Measurements from ENCODE around the gene PNPLA3. TPM values are rescaled to one million over a fixed set of nuclear protein-coding genes. Genes with fewer than 3 reads are reported as not detected.

PNPLA3 gene
- total RNA-seq, 1 experiment from 2014 or later = 0.36 TPM

- Histone ChIP-seq H3K36me3 (ENCODE audit: low read depth, low read length) (no peaks in the 10 kb centered on the region), H3K4me2 (ENCODE audit: low read length) (no peak overlapping the region), H3K27ac (ENCODE audit: low read length) (no peak overlapping the region), H3K9ac (ENCODE audit: low read length) (no peak overlapping the region), H3F3A (ENCODE audit: low read length, unreplicated experiment) (no peaks in the 10 kb centered on the region), H3K79me2 (ENCODE audit: low read length) (no peaks in the 10 kb centered on the region), H3K9me2 (replicated peaks; ENCODE audit: low read length) (no peaks in the 10 kb centered on the region), H3K9me3 (ENCODE audit: low read length) (no peaks in the 10 kb centered on the region), H3K4me1 (ENCODE audit: insufficient read depth, low read length) (no peaks in the 10 kb centered on the region), H2AFZ (ENCODE audit: low read length) (no peak overlapping the region), H3K27me3 (ENCODE audit: low read length) (peaks cover 8% of the 10 kb centered on the region; the same call in 1 of the 2 replicates), H3K4me3 (ENCODE audit: low read length) (no peak overlapping the region), H4K20me1 (ENCODE audit: low read length) (no peaks in the 10 kb centered on the region)
- BruUV-seq (replicated peaks) = no TSS peak
- DNase-seq (no peak), ATAC-seq (no peak)
- intact Hi-C loops (cut with micrococcal nuclease) = no loop called here
- POLR2A ChIA-PET (ENCODE audit: unreplicated experiment) = no interaction called here
- CTCF ChIA-PET = interaction anchor here (1.5 kb wide), 1 partner anchor 60 kb away, joined by 7 read pairs; no protein-coding TSS in a partner anchor
- no peak for TF ChIP-seq EZH2phosphoT487 (IDR thresholded peaks at IDR 0.05; ENCODE audit: borderline replicate concordance, low read length)
- no peak for TF ChIP-seq EZH2 (IDR thresholded peaks at IDR 0.05; ENCODE audit: low read length, unreplicated experiment)
- TF ChIP-seq CTCF (conservative IDR thresholded peaks at IDR 0.05; ENCODE audit: low read depth, low read length) = no peak
These were observed 37.8 kb upstream of the PNPLA3 start for GRCh38 chr22:43885786-43886185.

- Histone ChIP-seq H3K4me2 (ENCODE audit: low read length) (no peak overlapping the region), H3K4me1 (ENCODE audit: insufficient read depth, low read length) (no peaks in the 10 kb centered on the region), H4K20me1 (ENCODE audit: low read length) (no peaks in the 10 kb centered on the region), H3K9me2 (replicated peaks; ENCODE audit: low read length) (no peaks in the 10 kb centered on the region), H3K9me3 (ENCODE audit: low read length) (no peaks in the 10 kb centered on the region), H3F3A (ENCODE audit: low read length, unreplicated experiment) (no peaks in the 10 kb centered on the region), H3K4me3 (ENCODE audit: low read length) (no peak overlapping the region), H3K27me3 (ENCODE audit: low read length) (peaks cover 13% of the 10 kb centered on the region), H2AFZ (ENCODE audit: low read length) (no peak overlapping the region), H3K36me3 (ENCODE audit: low read depth, low read length) (no peaks in the 10 kb centered on the region), H3K79me2 (ENCODE audit: low read length) (no peaks in the 10 kb centered on the region), H3K27ac (ENCODE audit: low read length) (no peak overlapping the region), H3K9ac (ENCODE audit: low read length) (no peak overlapping the region)
- no peak for TF ChIP-seq EZH2 (IDR thresholded peaks at IDR 0.05; ENCODE audit: low read length, unreplicated experiment)
- no peak for TF ChIP-seq EZH2phosphoT487 (IDR thresholded peaks at IDR 0.05; ENCODE audit: borderline replicate concordance, low read length)
- no peak for TF ChIP-seq CTCF (conservative IDR thresholded peaks at IDR 0.05; ENCODE audit: low read depth, low read length)
- ChIA-PET CTCF (no interaction called here), POLR2A (ENCODE audit: unreplicated experiment) (no interaction called here)
- no TSS peak for BruUV-seq (replicated peaks)
- no peak for ATAC-seq
- DNase-seq = no peak
- intact Hi-C loops (cut with micrococcal nuclease) = no loop called here
These were observed 37.4 kb upstream of the PNPLA3 start for GRCh38 chr22:43886231-43886630.

- ChIA-PET CTCF (no interaction called here), POLR2A (ENCODE audit: unreplicated experiment) (no interaction called here)
- no peaks in the 10 kb centered on the region for H3K4me1 ChIP-seq (ENCODE audit: insufficient read depth, low read length)
- intact Hi-C loops (cut with micrococcal nuclease) = no loop called here
- no peak overlapping the region for H3K4me3 ChIP-seq (ENCODE audit: low read length)
- H3K9ac ChIP-seq (ENCODE audit: low read length) = no peak overlapping the region
- DNase-seq (no peak), ATAC-seq (no peak)
- no peak overlapping the region for H3K4me2 ChIP-seq (ENCODE audit: low read length)
- no peaks in the 10 kb centered on the region for H3K36me3 ChIP-seq (ENCODE audit: low read depth, low read length)
- BruUV-seq (replicated peaks) = no TSS peak
- TF ChIP-seq EZH2phosphoT487 (IDR thresholded peaks at IDR 0.05; ENCODE audit: borderline replicate concordance, low read length) (no peak), EZH2 (IDR thresholded peaks at IDR 0.05; ENCODE audit: low read length, unreplicated experiment) (no peak), CTCF (conservative IDR thresholded peaks at IDR 0.05; ENCODE audit: low read depth, low read length) (no peak)
- no peaks in the 10 kb centered on the region for H3K9me3 ChIP-seq (ENCODE audit: low read length)
- no peaks in the 10 kb centered on the region for H3K79me2 ChIP-seq (ENCODE audit: low read length)
- no peaks in the 10 kb centered on the region for H4K20me1 ChIP-seq (ENCODE audit: low read length)
- peaks cover 25% of the 10 kb centered on the region for H3K27me3 ChIP-seq (ENCODE audit: low read length)
- H3K27ac ChIP-seq (ENCODE audit: low read length) = no peak overlapping the region
- H3F3A ChIP-seq (ENCODE audit: low read length, unreplicated experiment) = no peaks in the 10 kb centered on the region
- no peak overlapping the region for H2AFZ ChIP-seq (ENCODE audit: low read length)
- H3K9me2 ChIP-seq (replicated peaks; ENCODE audit: low read length) = no peaks in the 10 kb centered on the region
These were observed 36.2 kb upstream of the PNPLA3 start for GRCh38 chr22:43887391-43887790.
